IPS-15b (cell line): ENCODE measurements around the gene LINGO3.

Source experiments
- H3K27me3 ChIP-seq: one replicate; pipeline ENCODE4 v1.6.1; 2013; ENCODE audit warnings: low read length; ENCODE audit not compliant: control insufficient read depth, insufficient read depth
- H3K36me3 ChIP-seq: one replicate; pipeline ENCODE4 v1.6.1; 2013; ENCODE audit warnings: low read length; ENCODE audit not compliant: control insufficient read depth, insufficient read depth
- H3K4me1 ChIP-seq: one replicate; pipeline ENCODE4 v1.6.1; 2013; ENCODE audit warnings: mild to moderate bottlenecking, low read length; ENCODE audit not compliant: control insufficient read depth, insufficient read depth
- H3K4me3 ChIP-seq: one replicate; pipeline ENCODE4 v1.5.1; 2013; ENCODE audit warnings: low read depth, low read length
- H3K9ac ChIP-seq: one replicate; pipeline ENCODE4 v1.6.1; 2013; ENCODE audit warnings: low read depth, mild to moderate bottlenecking, low read length
- H3K9me3 ChIP-seq: one replicate; pipeline ENCODE4 v1.6.1; 2013; ENCODE audit warnings: mild to moderate bottlenecking, low read length; ENCODE audit not compliant: control insufficient read depth, insufficient read depth

The LINGO3 gene

DNA sequence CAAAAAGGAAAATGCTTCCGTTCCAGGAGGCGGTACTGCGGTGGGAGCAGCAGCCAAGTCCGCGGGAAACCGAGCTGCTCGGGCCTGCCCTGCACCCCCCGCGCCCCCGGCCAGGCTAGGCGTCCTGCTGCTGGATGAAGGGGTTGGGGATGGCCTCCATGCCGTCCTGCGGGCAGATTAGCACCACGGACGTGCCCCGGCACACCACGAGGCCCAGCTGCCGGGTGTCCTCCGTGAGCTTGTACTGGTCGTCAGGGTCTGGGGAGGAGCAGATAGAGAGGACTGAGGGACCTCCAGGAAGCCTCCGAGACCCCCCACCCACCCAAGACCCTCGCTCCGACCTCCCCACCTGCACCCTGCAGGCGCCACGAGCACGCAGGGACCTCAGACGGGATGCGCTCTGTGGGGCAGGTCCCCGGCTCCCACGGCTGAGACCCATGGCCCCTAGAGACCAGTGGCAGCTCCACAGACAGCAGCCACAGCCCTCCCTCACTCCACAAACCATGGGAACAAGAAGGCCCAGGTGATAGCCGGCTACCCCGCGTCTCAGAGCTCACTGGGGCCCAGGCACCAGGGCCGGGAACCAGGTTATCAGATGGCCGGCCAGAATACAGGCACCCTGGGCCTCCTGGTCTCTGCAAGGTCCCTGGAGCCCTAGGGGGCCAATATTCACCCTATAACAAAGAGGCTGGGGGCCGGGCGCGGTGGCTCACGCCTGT lies 13.8 kb upstream of the LINGO3 start:
- Histone ChIP-seq H3K9ac (no peak overlapping the region), H3K36me3 (peaks cover 20% of the 10 kb centered on the region), H3K9me3 (no peaks in the 10 kb centered on the region), H3K4me1 (no peaks in the 10 kb centered on the region), H3K4me3 (no peak overlapping the region), H3K27me3 (no peaks in the 10 kb centered on the region)

DNA sequence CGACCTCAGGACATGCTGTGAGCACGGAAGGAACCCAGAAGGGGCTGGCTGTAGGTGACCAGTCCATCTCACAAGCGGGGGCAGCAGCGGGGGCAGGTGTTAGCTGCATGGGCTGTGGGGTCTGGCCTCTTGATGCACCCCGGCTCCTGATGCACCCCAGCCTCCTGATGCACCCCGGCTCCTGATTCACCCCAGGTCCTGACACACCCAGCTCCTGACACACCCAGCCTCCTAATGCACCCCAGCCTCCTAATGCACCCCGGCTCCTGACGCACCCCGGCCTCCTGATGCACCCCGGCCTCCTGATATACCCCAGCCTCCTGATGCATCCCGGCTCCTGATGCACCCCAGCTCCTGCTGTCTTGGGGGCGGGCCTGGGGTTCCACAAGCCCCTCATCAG lies 13.0 kb upstream of the LINGO3 start:
- Histone ChIP-seq H3K9ac (no peak overlapping the region), H3K9me3 (no peaks in the 10 kb centered on the region), H3K4me3 (no peak overlapping the region), H3K27me3 (no peaks in the 10 kb centered on the region), H3K4me1 (no peaks in the 10 kb centered on the region), H3K36me3 (peaks cover 17% of the 10 kb centered on the region)

DNA sequence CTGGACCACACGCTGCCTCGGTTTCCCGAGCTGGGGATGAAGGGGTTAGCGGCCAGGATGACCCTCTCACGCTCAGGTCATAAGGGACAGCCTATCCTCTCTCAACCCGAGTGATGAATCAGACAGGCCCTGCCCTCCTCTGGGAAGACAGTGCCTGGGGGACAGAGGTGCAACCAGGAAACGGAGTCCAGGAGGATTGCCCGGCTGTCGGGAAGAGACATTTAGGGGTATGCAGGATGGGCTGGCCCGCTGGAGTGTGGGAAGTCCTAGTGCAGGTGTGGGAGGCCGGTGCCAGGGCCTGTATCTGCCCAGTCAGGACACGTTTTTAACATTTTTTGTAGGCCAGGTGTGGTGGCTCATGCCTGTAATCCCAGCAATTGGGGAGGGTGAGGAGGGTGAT lies 12.1 kb upstream of the LINGO3 start:
- Histone ChIP-seq H3K27me3 (no peaks in the 10 kb centered on the region), H3K4me3 (no peak overlapping the region), H3K9ac (no peak overlapping the region), H3K9me3 (peaks cover 2% of the 10 kb centered on the region), H3K36me3 (peaks cover 15% of the 10 kb centered on the region), H3K4me1 (no peaks in the 10 kb centered on the region)

DNA sequence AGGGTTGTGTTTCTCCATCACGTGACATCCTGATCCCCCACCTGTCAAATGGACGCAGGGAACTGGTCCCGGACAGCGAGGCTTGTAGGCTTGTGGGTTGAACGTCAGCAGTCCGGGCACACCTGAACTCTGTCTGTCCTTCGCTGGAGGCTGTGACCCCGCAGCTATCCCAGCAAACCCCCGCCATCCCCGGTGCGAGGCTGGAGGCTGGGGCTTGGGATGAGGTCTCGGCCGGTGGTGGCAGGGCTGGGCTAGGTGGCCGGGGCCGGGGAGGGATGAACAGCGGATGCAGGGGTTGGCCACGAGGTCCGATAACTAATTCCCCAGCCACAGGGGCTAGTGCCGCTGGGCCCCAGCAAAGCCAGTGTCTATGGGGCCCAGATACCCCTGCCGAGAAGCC lies 11.6 kb upstream of the LINGO3 start:
- Histone ChIP-seq H3K4me1 (no peaks in the 10 kb centered on the region), H3K36me3 (peaks cover 10% of the 10 kb centered on the region), H3K4me3 (no peak overlapping the region), H3K9me3 (peaks cover 5% of the 10 kb centered on the region), H3K27me3 (no peaks in the 10 kb centered on the region), H3K9ac (no peak overlapping the region)

DNA sequence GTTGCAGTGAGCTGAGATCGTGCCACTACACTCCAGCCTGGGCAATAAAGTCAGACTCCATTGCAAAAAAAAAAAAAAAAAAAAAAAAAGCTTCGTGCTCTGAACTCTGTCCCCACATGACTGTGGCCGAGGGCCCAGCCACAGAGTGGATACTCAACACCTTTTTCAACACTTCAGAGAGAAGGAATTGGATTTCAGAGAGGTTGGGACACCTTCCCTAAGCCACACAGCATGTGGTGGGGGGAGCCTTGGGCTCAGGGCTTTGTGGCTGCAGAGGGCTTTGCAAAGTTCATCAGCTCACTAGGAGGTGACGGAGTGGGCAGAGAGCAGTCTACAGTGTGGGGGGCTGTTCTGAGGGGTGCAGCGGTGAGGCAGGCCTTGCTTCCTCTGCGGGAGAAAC lies 11.0 kb upstream of the LINGO3 start:
- H3K4me3 ChIP-seq: no peak overlapping the region
- H3K9me3 ChIP-seq: peaks cover 5% of the 10 kb centered on the region
- H3K9ac ChIP-seq: no peak overlapping the region
- H3K27me3 ChIP-seq: no peaks in the 10 kb centered on the region
- H3K4me1 ChIP-seq: no peaks in the 10 kb centered on the region
- peaks cover 6% of the 10 kb centered on the region for H3K36me3 ChIP-seq

DNA sequence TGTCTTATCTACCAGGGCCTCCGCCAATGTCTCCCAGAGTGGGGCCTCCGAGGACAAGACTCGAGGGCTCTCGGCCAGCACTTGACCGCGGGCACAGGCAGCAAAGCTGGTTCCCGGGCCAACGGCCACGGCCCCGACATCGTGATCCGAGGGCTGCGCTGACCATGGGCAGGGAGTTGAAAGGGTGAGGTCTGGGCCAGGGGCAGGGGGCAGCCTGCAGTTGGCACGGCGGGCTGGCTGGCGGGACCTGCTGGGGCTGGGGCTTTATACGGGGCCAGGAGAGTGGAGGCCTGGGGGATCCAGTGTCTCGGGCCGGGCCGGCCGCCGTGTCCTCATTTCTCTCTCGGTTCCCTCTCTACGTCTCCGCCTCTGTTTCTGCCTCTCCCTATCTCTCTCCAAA lies 9.8 kb upstream of the LINGO3 start:
- Histone ChIP-seq H3K9me3 (peaks cover 5% of the 10 kb centered on the region), H3K9ac (no peak overlapping the region), H3K4me3 (no peak overlapping the region), H3K36me3 (peaks cover 4% of the 10 kb centered on the region), H3K4me1 (no peaks in the 10 kb centered on the region), H3K27me3 (no peaks in the 10 kb centered on the region)

DNA sequence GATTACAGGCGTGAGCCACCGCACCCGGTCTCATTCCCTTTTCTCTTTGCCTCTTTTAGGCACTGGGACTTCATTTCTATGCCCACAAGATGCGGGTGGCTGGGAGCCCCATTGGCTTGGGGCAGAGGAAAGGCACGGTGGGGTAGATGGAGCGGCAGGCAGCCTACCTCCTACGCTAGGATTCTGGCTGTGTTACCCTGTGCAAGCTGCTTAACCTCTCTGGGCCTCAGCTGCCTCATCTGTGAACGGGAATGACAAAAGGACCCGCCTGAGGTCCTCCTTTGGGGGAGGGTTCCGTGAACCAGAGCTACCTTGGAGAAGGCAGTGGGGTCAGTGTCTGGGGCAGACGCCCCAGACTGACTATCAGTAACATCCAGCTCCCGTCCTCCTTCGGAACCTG lies 9.3 kb upstream of the LINGO3 start:
- Histone ChIP-seq H3K4me1 (no peaks in the 10 kb centered on the region), H3K9ac (no peak overlapping the region), H3K27me3 (no peaks in the 10 kb centered on the region), H3K9me3 (peaks cover 5% of the 10 kb centered on the region), H3K4me3 (no peak overlapping the region), H3K36me3 (peaks cover 4% of the 10 kb centered on the region)

DNA sequence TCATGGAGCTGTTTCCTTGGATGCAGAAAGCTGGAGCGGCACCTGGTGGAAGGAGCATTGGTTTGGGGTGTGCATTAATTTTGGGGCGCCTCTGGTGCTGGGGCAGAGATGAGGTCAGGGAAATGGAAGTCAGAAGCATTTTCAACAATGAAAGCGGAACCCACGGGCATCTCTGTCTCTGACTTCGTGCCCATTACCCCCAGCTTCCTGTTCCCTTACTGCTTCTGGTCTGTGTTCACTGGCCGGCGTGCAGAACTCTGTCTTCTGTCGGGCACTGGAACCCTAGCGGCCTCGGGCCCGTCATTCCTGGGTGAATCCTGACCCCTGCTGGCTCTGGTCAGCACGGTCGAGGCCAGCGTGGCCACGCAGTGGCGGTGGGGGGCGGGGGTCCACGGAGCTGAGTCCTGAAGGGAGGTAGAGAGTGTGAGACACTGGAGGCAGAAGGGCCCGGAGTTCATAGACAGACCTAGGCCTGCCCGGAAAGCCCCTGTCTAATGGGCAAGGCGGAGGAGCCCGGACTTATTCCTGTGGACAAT lies 7.9 kb upstream of the LINGO3 start:
- Histone ChIP-seq H3K4me1 (no peaks in the 10 kb centered on the region), H3K9ac (no peak overlapping the region), H3K36me3 (no peaks in the 10 kb centered on the region), H3K27me3 (no peaks in the 10 kb centered on the region), H3K4me3 (no peak overlapping the region), H3K9me3 (peaks cover 5% of the 10 kb centered on the region)

DNA sequence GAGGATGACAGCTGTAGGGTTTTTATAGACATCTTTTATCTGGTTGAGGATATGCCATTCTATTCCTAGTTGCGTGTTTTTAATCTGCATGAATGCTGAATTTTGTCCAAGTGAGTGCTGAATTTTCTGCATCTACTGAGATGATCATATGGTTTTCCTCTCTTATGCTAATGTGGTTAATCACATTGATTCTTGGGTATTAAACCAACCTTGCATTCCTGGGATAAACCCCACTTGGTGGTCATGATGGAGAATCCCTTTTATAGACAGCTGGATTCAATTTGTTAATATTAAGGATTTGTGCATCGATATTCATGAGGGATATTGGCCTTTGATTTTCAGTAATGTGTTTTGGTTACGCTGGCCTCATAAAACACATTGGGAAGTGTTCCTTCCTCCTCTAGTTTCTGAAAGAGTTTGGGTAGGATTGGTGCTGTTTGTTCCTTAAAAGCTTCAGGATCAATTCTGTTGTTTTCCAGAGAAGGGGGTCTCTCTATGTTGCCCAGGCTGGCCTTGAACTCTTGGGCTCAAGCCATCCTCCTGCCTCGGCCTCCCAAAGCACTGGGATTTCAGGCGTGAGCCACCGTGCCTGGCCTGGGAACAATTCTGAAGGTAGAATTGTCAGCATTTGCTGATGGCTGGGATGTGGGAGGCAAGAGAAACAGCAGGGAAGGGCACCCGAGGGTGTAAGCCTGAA lies 7.3 kb upstream of the LINGO3 start:
- Histone ChIP-seq H3K27me3 (no peaks in the 10 kb centered on the region), H3K4me1 (no peaks in the 10 kb centered on the region), H3K36me3 (no peaks in the 10 kb centered on the region), H3K4me3 (no peak overlapping the region), H3K9me3 (peaks cover 5% of the 10 kb centered on the region), H3K9ac (no peak overlapping the region)

DNA sequence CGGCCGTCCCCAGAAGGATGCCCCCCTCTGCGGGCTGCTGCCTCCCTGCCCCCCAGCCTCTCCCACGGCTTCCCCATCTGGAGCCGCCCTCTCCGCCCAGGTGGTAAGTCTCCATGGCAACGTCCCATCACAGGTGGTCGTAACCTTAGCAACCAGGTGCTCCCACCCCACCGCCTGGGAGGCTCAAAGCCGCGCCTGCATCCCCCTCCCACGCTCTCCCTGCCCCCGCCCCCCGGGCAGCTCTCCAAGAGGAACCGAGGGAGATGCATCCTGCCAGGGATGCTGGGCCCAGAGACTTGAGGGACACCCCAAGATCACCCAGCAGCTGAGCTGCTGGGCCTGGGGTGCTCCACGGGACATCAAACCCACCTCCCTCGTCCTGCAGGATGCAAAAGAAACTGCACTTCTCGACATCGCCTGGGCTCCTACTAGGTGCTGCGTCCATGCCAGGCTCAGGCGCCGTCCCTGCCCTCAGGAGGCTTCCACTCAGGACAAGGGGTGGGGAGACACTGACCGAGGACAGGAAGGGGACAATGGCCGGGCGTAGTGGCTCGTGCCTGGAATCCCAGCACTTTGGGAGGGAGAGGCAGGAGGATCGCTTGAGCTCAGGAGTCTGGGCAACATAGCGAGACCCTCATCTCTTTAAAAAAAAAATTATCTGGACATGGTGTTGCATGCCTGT lies 5.0 kb upstream of the LINGO3 start:
- H3K4me3 ChIP-seq: peak overlapping the region; percentile 18
- no peaks in the 10 kb centered on the region for H3K36me3 ChIP-seq
- H3K27me3 ChIP-seq: peaks cover 5% of the 10 kb centered on the region
- H3K9me3 ChIP-seq: peaks cover 5% of the 10 kb centered on the region
- H3K4me1 ChIP-seq: no peaks in the 10 kb centered on the region
- H3K9ac ChIP-seq: no peak overlapping the region

DNA sequence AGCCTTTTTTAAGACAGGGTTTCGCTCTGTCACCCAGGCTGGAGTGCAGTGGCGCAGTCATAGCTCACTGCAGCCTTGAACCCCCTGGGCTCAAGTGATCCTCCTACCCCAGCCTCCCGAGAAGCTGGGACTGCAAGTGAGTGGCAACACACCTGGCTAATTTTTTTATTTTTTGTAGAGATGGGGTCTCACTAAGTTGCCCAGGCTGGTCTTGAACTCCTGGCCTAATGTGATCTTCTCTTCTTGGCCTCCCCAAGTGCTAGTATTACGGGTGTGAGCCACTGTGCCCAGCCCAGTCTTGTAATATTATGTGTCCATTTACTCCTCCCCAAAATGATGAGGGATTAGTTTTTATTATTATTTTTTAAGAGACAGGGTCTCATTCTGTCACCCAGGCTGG lies 3.1 kb upstream of the LINGO3 start:
- Histone ChIP-seq H3K9ac (no peak overlapping the region), H3K36me3 (no peaks in the 10 kb centered on the region), H3K27me3 (peaks cover 12% of the 10 kb centered on the region), H3K4me3 (no peak overlapping the region), H3K4me1 (no peaks in the 10 kb centered on the region), H3K9me3 (peaks cover 5% of the 10 kb centered on the region)
